Frontal cortex (tissue), 4 donors: ENCODE measurements around the gene ZIC3. TPM values are rescaled to one million over a fixed set of nuclear protein-coding genes. Genes with fewer than 3 reads are reported as not detected.
A peak's percentile ranks its signal among the peaks of the same experiment; 100 is the strongest.
"Not testable (repeated sequence)": the region's sequence is repeated elsewhere in the genome, so short reads cannot be mapped to it uniquely, and the experiment has no call there.

ENCODE experiments used
- DNase-seq, 2 donors: peaks; one replicate each; pipeline ENCODE4 v3.0.0; 2012; ENCODE audit warnings: low spot score in 2 of 2
- FAIRE-seq: peaks from 2 replicates; lab custom pipeline; 2012; peaks lifted over from hg19 to GRCh38; lab: Jason Lieb, UNC
- total RNA-seq: library from RNA; depleted of rRNA; stranded (reverse); fragments of >200 nt; gene quantifications from one replicate; pipeline ENCODE4 v1.2.3, GENCODE V29; 2014
- donor health status: control.
- donor health status: control.
- donor health status: control.

Gene ZIC3
- 2.0 TPM for total RNA-seq

DNA sequence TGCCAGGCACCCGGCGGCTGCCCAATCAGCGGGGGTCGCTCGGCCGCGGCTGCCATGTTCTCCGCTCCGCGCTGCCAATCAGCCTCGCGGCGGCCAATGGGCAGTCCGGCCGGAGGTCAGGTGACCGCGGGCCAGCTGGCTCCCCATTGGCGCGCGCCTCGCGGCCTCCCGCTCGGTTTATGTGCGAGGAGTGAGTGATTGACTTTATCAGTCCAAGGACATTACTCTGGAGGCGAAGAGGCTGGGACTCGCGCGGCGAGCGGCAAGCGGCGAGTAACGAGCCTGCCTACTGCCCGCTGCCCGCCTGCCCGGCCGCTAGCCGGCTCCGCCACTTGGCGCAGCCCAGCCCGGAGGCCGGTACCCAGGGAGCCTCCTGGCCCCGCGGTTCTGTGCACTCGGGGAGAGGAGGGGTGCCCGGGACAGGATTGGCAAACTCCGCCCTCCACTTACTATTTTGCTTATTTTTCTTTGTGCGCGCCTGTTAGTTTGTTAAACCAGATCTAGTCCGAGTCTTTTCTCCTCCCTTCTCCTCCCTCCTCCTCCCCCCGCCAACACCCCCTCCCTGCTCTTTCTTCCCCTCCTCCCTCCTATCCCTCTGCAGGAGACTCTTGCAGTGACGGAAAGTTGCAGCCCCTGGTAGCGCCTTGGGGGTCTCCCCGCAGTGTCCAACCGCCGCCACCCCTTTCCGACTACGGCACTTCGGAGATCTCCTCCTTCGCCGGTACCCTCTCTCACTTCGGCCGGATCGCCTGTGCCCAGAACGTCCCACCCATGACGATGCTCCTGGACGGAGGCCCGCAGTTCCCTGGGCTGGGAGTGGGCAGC lies at the start of gene ZIC3:
ZIC3 (plus strand) TSS at position 207 of the 825 bp plus-strand sequence; CDS start at position 772, 565 bp downstream.
- DNase-seq (peak; percentile 85 to 91), FAIRE-seq (no peak)

- DNase-seq (no peak), FAIRE-seq (no peak)
Observed at GRCh38 chrX:137519459-137519858, 46.5 kb upstream of the ZIC3 start.

DNA sequence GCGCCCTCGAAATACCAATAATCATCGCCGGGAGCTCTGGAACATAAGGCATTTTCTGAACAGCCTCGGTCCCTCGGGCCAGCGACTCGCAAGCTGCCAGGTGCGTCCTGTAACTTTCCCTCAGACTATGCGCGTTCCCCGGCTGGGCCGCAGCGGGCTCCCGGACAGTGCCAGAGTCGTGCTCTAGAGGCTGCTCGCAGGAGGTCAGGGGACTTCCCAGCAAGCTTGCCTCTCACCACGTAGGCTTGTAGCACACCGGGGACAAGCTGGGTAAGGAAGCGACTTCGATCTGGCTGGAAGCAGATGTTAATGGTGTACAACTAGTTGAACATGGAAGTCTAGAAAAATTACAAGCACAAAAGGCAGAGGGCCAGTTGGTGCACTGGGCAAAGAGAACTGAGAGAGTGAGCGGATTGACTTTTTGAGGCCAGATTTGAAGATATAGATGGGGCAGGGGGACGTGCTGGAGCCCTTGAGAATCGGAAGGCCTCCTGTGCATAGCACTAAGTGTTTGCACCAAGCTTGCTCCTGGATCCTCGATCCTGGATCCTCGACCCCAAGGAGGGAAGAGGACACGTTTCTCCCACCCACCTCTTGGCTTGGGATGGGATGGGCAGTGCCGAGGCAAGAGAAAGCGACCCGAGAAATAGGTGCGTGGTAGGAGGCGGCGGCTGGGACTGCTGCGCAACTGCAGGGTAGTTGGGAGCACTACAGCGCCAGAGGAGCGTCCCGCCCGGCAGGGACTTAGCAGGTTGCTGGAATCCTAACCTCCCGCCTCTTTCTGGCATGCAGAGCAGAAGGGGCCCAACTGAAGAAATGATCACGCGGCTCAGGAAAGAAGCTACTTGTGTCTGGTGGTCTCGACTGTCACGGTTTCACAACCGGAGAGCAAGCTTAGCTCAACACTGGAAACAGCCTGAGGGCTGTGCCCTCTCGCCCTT lies 19.9 kb upstream of the ZIC3 start:
- DNase-seq, result no peak

DNA sequence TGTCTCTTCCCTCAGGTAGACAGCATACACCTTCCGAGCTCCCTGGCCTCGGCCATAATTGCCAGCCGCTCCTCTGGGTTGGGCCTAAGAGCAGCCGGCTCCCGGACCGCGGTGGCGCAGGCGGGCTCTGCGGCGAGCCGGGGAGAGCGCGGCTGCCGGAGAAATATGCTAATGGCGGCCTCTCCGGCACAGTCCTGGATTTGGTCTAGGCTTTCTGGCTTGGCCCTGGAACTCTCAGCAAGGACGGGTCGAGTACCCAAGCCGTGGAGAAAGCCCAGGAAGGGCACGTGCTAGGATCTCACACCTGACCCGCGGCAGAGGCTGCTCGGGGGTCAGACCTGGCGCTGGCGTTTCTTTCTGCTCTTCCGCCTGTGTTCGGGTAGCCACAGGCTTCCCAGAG lies 18.6 kb upstream of the ZIC3 start:
- DNase-seq (no peak), FAIRE-seq (no peak)

More for the DNA sequence above, 19.9 kb upstream of the ZIC3 start:
- no peak for FAIRE-seq

DNA sequence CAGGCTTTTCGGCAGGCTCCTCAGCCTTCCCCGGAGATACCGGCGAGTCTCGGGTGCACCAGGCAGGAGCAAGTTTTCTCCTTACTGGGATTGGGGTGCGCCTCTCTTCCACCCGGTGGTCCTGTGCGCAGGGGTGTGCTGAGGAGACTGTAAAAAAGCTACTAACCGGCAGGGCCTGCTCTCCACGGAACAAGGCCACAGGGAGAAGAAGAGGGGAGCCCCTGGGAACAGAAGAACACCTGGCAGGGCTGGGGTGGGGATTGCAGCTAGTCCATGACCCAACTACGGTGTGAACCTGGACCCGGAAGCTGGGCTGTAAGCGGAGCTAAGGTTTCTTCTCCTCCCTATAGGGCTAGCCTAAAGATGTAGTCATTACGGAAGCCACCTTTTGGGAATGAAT lies 17.7 kb upstream of the ZIC3 start:
- no peak for FAIRE-seq
- DNase-seq, result no peak

GRCh38 chrX:137549073-137549472 lies 16.9 kb upstream of the ZIC3 start:
- no peak for DNase-seq
- FAIRE-seq, result no peak

DNA sequence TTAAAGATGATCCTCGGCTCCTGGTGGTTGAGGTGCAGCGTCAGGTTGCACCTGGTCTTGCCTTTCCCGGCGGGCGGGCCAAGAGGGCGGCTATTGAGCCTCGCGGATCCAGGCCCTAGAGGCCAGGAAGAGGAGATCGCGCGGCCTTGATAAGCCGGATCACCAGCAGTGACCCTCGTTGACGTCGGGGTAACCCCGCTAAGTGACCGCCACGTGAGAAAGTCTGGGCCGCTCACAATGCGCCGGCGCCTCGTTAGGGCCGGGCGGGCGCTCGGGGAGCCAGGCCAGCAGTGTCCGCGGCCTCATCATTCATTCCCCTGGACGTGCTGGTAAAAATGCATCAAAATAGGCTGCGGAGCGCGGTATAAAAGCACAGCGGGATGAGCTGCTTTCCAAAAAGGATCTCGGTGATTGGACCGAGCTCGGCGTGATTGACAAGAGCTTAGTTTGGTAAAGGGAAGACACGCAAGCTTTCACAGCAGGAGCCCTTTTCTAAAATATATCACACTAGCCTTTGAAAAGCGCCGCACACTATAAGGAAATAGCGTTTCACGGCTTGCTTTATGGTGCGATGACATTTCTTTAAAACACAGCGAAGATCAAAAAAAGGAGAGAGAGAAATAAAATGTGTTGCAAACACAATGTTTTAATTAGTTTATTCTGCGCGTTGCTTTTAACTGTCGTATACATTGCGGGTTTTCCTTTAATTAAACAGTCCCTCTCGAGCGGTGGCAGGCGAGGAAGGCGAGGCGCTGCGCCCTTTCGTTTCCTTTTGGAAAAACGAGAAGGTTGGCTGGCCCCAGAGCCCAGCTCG lies 15.9 kb upstream of the ZIC3 start:
- DNase-seq (no peak), FAIRE-seq (no peak)

- FAIRE-seq (no peak), DNase-seq (no peak)
Observed at GRCh38 chrX:137550665-137551261, 15.2 kb upstream of the ZIC3 start.

- not testable (repeated sequence) for FAIRE-seq
Observed at GRCh38 chrX:137552098-137552497, 13.8 kb upstream of the ZIC3 start.

GRCh38 chrX:137562096-137562495 lies 3.8 kb upstream of the ZIC3 start:
- DNase-seq (no peak), FAIRE-seq (no peak)

More at GRCh38 chrX:137552098-137552497, 13.8 kb upstream of the ZIC3 start:
- DNase-seq, result not testable (repeated sequence)

- no peak for DNase-seq
- no peak for FAIRE-seq
Observed at GRCh38 chrX:137563681-137564651, 2.0 kb upstream of the ZIC3 start.

DNA sequence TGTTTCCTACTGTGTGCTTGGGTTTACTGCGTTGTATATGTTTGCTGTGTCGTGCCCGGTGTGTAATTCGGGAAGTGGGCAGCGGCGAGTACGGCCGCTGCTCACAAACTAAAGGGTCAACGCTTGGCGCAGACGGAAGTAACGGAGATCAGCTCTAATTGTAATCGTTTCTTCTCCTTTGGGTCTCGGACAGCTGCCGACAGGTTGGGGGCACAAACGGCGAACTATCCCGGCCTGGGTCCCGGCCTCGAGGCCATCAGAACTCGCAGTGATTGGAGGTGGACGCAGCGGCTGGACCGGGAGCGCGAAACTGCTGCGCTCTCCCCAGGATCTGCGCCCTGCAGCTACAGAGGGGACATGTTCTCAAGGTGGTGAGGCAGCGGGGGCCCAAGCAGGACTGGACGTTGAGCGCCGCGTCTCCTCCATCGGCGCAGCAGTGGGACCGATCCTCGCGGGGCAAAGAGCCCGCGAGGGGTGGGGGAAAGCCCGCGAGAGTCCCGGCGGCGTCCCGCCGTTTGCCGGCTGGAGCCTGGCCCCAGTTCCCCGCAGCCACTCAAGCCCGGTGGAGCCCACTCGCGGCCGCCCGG lies 516 bp upstream of the ZIC3 start:
- no peak for DNase-seq
- no peak for FAIRE-seq

- DNase-seq (no peak), FAIRE-seq (no peak)
Observed at GRCh38 chrX:137566746-137567679, 1.1 kb downstream of the ZIC3 start.

DNA sequence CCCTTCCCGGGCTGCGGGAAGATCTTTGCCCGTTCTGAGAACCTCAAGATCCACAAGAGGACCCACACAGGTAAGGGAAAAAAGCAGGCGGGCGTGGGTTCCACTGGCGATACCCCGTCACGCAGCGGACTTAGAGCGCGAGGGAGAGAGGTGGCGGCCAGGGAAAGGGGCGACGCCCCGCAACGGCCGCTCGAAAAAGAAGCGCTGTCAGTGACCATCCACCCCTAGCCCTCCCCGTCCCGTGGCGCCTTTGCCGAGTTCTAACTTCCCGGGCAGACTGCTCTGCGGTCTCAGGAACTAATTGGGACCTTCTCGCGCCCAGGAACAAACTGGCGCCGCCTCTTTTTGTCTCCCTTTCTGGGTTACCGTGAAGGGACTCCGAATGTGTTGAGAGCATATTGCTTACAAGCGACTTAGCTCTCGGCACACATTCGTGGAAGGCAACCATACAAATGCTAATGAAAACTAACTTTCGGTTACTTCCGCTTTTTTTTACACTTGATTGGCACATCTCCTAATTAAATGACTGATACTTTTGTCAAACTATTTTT lies 1.8 kb downstream of the ZIC3 start:
- FAIRE-seq, result no peak
- no peak for DNase-seq

- no peak for FAIRE-seq
Observed at GRCh38 chrX:137568741-137569469, 3.0 kb downstream of the ZIC3 start.

GRCh38 chrX:137569470-137569891 lies 3.6 kb downstream of the ZIC3 start:
- DNase-seq (no peak), FAIRE-seq (no peak)

More at GRCh38 chrX:137568741-137569469, 3.0 kb downstream of the ZIC3 start:
- DNase-seq, result no peak
